ENCODE results near the gene CALML3. TPM values are rescaled to one million over a fixed set of nuclear protein-coding genes. Genes with fewer than 3 reads are reported as not detected.

CALML3 gene
- total RNA-seq, 1 experiment from 2014 or later = not detected

DNA sequence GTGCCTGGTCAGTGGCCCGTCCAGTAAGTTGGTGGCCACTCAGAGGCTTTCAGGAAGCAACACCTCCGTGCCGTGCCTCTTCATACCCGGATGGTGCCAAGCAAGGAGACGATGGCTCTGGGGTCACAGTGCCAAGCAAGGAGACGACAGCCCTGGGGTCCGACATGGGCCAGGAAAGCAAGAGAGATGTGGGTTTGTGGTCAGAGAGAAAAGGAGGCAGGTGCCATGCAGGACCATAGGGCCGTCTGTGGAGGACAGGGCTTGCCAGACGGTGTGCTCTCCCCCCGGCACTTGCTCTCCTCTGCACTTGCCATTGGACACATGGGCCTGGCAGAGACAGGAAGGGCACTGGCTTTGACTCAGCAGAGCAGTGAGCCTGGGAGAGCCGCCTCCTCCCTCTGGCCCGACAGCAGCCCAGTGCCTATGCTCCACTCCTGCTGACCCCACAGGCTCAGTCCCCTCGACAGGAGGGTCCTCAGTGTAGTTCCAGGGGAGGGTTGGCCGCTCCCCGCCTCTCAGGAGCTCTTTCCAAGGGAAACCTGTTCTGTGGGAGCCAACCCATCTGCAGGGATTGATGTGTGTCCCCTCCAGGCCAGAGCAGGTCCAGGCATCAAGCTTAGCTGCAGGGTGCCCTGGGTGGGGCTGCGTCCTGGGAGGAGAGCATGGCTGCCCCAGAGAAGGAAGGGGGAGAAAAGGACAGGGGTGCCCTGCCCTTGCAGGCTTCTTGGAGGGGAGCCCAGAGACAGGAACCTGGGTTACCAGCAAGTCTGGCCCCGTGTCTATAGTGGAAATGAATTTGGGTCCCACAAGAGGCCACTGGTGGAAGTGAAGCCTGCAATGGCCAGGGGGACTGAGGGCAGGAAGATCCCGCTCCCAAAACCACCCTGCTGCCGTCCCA, 17.8 kb upstream of the CALML3 start:
- no peak for TF ChIP-seq EZH2 (IDR thresholded peaks at IDR 0.05; ENCODE audit: borderline replicate concordance, low read depth, low read length, poor library complexity, severe bottlenecking)
- TF ChIP-seq, protein P1, sequence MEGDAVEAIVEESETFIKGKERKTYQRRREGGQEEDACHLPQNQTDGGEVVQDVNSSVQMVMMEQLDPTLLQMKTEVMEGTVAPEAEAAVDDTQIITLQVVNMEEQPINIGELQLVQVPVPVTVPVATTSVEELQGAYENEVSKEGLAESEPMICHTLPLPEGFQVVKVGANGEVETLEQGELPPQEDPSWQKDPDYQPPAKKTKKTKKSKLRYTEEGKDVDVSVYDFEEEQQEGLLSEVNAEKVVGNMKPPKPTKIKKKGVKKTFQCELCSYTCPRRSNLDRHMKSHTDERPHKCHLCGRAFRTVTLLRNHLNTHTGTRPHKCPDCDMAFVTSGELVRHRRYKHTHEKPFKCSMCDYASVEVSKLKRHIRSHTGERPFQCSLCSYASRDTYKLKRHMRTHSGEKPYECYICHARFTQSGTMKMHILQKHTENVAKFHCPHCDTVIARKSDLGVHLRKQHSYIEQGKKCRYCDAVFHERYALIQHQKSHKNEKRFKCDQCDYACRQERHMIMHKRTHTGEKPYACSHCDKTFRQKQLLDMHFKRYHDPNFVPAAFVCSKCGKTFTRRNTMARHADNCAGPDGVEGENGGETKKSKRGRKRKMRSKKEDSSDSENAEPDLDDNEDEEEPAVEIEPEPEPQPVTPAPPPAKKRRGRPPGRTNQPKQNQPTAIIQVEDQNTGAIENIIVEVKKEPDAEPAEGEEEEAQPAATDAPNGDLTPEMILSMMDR (conservative IDR thresholded peaks at IDR 0.05; ENCODE audit: low read depth, low read length) = no peak
- Histone ChIP-seq H3K9me3 (ENCODE audit: low read depth, low read length, poor library complexity, severe bottlenecking) (no peaks in the 10 kb centered on the region), H3K27me3 (replicated peaks; ENCODE audit: insufficient read depth, low read depth, low read length, poor library complexity) (peaks cover 7% of the 10 kb centered on the region), H3K4me1 (ENCODE audit: insufficient read depth, low read length, poor library complexity, severe bottlenecking) (no peaks in the 10 kb centered on the region), H3K27ac (ENCODE audit: low read depth, low read length, poor library complexity, severe bottlenecking) (no peak overlapping the region), H3K36me3 (ENCODE audit: insufficient read depth, low read length, poor library complexity, severe bottlenecking) (no peaks in the 10 kb centered on the region), H3K4me3 (ENCODE audit: low read depth, low read length, poor library complexity, severe bottlenecking) (no peak overlapping the region)
- intact Hi-C loops (cut with micrococcal nuclease; ENCODE audit: unreplicated experiment) = no loop called here
- BruUV-seq (replicated peaks) = no TSS peak
- CTCF ChIA-PET = no interaction called here
- DNase-seq (ENCODE audit: low spot score) = no peak
- POLR2A ChIA-PET (ENCODE audit: low non-redundant PET) = no interaction called here

DNA sequence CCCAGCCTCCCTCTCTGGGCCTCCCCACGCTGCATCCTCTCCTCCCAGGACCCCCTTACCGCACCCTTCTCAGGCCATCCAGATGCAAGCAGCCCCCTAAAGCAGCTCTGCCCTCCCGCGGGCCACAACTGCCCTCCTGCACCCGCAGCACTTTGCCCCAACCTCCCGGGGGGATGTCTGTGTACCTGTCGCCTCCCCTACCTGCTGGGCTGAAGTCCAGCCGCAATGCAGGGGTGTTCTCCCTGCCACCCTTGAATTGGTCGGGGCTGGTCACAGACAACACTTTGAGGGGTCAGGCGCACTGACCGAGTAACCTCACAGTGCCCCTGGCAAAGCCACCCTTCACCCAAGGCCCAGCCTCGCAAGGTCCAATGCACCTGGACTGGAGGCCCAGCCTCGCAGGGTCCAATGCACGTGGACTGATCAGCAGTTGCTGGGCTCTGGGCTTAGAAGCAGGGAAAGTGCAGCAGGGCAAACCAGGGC, 17.1 kb upstream of the CALML3 start:
- H3K36me3 ChIP-seq (ENCODE audit: insufficient read depth, low read length, poor library complexity, severe bottlenecking) = no peaks in the 10 kb centered on the region
- no peak overlapping the region for H3K4me3 ChIP-seq (ENCODE audit: low read depth, low read length, poor library complexity, severe bottlenecking)
- no TSS peak for BruUV-seq (replicated peaks)
- intact Hi-C loops (cut with micrococcal nuclease; ENCODE audit: unreplicated experiment) = no loop called here
- DNase-seq (ENCODE audit: low spot score) = no peak
- ChIA-PET CTCF (no interaction called here), POLR2A (ENCODE audit: low non-redundant PET) (no interaction called here)
- H3K9me3 ChIP-seq (ENCODE audit: low read depth, low read length, poor library complexity, severe bottlenecking) = no peaks in the 10 kb centered on the region
- H3K4me1 ChIP-seq (ENCODE audit: insufficient read depth, low read length, poor library complexity, severe bottlenecking) = no peaks in the 10 kb centered on the region
- no peak overlapping the region for H3K27ac ChIP-seq (ENCODE audit: low read depth, low read length, poor library complexity, severe bottlenecking)
- TF ChIP-seq EZH2 (IDR thresholded peaks at IDR 0.05; ENCODE audit: borderline replicate concordance, low read depth, low read length, poor library complexity, severe bottlenecking) = no peak
- TF ChIP-seq, protein P1 (conservative IDR thresholded peaks at IDR 0.05; ENCODE audit: low read depth, low read length) = no peak
- H3K27me3 ChIP-seq (replicated peaks; ENCODE audit: insufficient read depth, low read depth, low read length, poor library complexity) = no peaks in the 10 kb centered on the region

DNA sequence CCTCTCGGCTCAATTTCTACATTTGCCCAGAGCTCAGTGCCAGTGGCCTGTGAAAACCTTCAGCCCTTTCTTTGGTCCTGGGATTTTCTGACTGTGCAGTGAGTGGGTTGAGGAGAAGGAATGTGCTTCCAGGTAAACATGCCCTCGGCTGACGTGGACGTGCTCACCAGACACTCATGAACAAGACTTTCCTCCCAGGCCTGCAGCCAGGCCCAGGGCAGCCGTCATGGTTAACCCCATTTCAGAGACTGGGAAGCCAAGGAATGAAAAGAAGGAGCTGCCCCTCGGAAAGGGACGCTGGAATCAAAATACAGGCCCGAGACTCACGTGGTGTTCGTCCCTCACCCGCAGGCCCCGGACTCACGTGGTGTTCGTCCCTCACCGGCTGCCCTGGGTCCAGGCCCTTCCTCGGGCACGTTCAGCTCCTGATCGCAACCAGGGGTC, 16.6 kb upstream of the CALML3 start:
- ChIA-PET POLR2A (ENCODE audit: low non-redundant PET) (no interaction called here), CTCF (no interaction called here)
- H3K4me1 ChIP-seq (ENCODE audit: insufficient read depth, low read length, poor library complexity, severe bottlenecking) = no peaks in the 10 kb centered on the region
- H3K36me3 ChIP-seq (ENCODE audit: insufficient read depth, low read length, poor library complexity, severe bottlenecking) = no peaks in the 10 kb centered on the region
- no peaks in the 10 kb centered on the region for H3K27me3 ChIP-seq (replicated peaks; ENCODE audit: insufficient read depth, low read depth, low read length, poor library complexity)
- TF ChIP-seq, protein P1 (conservative IDR thresholded peaks at IDR 0.05; ENCODE audit: low read depth, low read length) = no peak
- no peak for TF ChIP-seq EZH2 (IDR thresholded peaks at IDR 0.05; ENCODE audit: borderline replicate concordance, low read depth, low read length, poor library complexity, severe bottlenecking)
- BruUV-seq (replicated peaks) = no TSS peak
- intact Hi-C loops (cut with micrococcal nuclease; ENCODE audit: unreplicated experiment) = no loop called here
- no peak overlapping the region for H3K27ac ChIP-seq (ENCODE audit: low read depth, low read length, poor library complexity, severe bottlenecking)
- no peak for DNase-seq (ENCODE audit: low spot score)
- no peak overlapping the region for H3K4me3 ChIP-seq (ENCODE audit: low read depth, low read length, poor library complexity, severe bottlenecking)
- H3K9me3 ChIP-seq (ENCODE audit: low read depth, low read length, poor library complexity, severe bottlenecking) = no peaks in the 10 kb centered on the region

All from A673 (cell line).